ENCODE data around the gene RAPGEF2. TPM values are rescaled to one million over a fixed set of nuclear protein-coding genes. Genes with fewer than 3 reads are reported as not detected.

Gene RAPGEF2
- total and polyA plus RNA-seq, 7 donors, result 4.6 to 35.2 (median 20.4) TPM

- intact Hi-C loops (cut with DNase I), result no loop called here
- 65 to 88% (median 74%) methylated on average over 4 of the region's 4 CpGs for WGBS, 3 donors
- no peak for DNase-seq
- Histone ChIP-seq H3K9me3 (no peaks in the 10 kb centered on the region), H3K27me3 (ENCODE audit: insufficient read depth in 3 of 3, low read length in 2 of 3) (no peaks in the 10 kb centered on the region), H3K36me3 (ENCODE audit: insufficient read depth in 1 of 2, low read depth in 1 of 2) (no peaks in the 10 kb centered on the region), H3K4me3 (no peak overlapping the region), H3K4me1 (peaks cover 38% of the 10 kb centered on the region), H3K27ac (no peak overlapping the region)
- TF ChIP-seq CTCF (IDR thresholded peaks at IDR 0.05), result no peak
- no peak for ATAC-seq
These were observed 181.2 kb downstream of the RAPGEF2 start for GRCh38 chr4:159284113-159284512.

- no peaks in the 10 kb centered on the region for H3K9me3 ChIP-seq
- no peak for ATAC-seq
- no peak overlapping the region for H3K27ac ChIP-seq
- H3K36me3 ChIP-seq (ENCODE audit: insufficient read depth in 1 of 2, low read depth in 1 of 2), result no peaks in the 10 kb centered on the region
- TF ChIP-seq CTCF (IDR thresholded peaks at IDR 0.05), result no peak
- H3K27me3 ChIP-seq (ENCODE audit: insufficient read depth in 3 of 3, low read length in 2 of 3), result no peaks in the 10 kb centered on the region
- 83 to 92% (median 91%) methylated on average over 6 of the region's 6 CpGs for WGBS, 3 donors
- no peak overlapping the region for H3K4me3 ChIP-seq
- intact Hi-C loops (cut with DNase I), result no loop called here
- no peak for DNase-seq
- peaks cover 43% of the 10 kb centered on the region for H3K4me1 ChIP-seq
These were observed 181.9 kb downstream of the RAPGEF2 start for GRCh38 chr4:159284733-159285132.

GRCh38 chr4:159287767-159288166, 184.9 kb downstream of the RAPGEF2 start:
- no peak overlapping the region for H3K4me3 ChIP-seq
- intact Hi-C loops (cut with DNase I), result no loop called here
- H3K9me3 ChIP-seq, result no peaks in the 10 kb centered on the region
- WGBS, 3 donors, result 97 to 100% (median 98%) methylated on average over 1 of the region's 1 CpG
- DNase-seq (no peak), ATAC-seq (no peak)
- TF ChIP-seq CTCF (IDR thresholded peaks at IDR 0.05), result no peak
- H3K4me1 ChIP-seq, result peaks cover 32% of the 10 kb centered on the region
- no peak overlapping the region for H3K27ac ChIP-seq
- no peaks in the 10 kb centered on the region for H3K27me3 ChIP-seq (ENCODE audit: insufficient read depth in 3 of 3, low read length in 2 of 3)
- no peaks in the 10 kb centered on the region for H3K36me3 ChIP-seq (ENCODE audit: insufficient read depth in 1 of 2, low read depth in 1 of 2)

GRCh38 chr4:159289682-159290081, 186.8 kb downstream of the RAPGEF2 start:
- intact Hi-C loops (cut with DNase I), result no loop called here
- WGBS, 3 donors, result 31 to 62% (median 42%) methylated on average over 3 of the region's 3 CpGs

More at GRCh38 chr4:159289682-159290081, 186.8 kb downstream of the RAPGEF2 start:
- no peak for ATAC-seq
- no peak for DNase-seq
- H3K4me3 ChIP-seq, result no peak overlapping the region
- H3K4me1 ChIP-seq, result peaks cover 19% of the 10 kb centered on the region
- TF ChIP-seq CTCF (IDR thresholded peaks at IDR 0.05), result no peak
- no peaks in the 10 kb centered on the region for H3K36me3 ChIP-seq (ENCODE audit: insufficient read depth in 1 of 2, low read depth in 1 of 2)
- H3K27ac ChIP-seq, result no peak overlapping the region
- no peaks in the 10 kb centered on the region for H3K27me3 ChIP-seq (ENCODE audit: insufficient read depth in 3 of 3, low read length in 2 of 3)
- no peaks in the 10 kb centered on the region for H3K9me3 ChIP-seq
